Esophagus muscularis mucosa (tissue), 3 donors: ENCODE data around the gene AFAP1L1.

ENCODE experiments used
- EP300 ChIP-seq: sonication (generic); formaldehyde crosslinking; IDR thresholded peaks from one replicate; pipeline ENCODE4 v1.6.1; 2017; ENCODE audit warnings: antibody characterized with exemption
- POLR2A ChIP-seq: fragments of 450-650 bp; IDR thresholded peaks from one replicate; pipeline ENCODE4 v1.6.1; 2017; ENCODE audit warnings: antibody characterized with exemption, moderate library complexity, mild to moderate bottlenecking, low read depth
- POLR2AphosphoS5 ChIP-seq, 2 donors: sonication (generic); formaldehyde crosslinking; IDR thresholded peaks; one replicate each; pipeline ENCODE4 v1.6.1; 2017; ENCODE audit warnings: antibody characterized with exemption in 2 of 2

DNA sequence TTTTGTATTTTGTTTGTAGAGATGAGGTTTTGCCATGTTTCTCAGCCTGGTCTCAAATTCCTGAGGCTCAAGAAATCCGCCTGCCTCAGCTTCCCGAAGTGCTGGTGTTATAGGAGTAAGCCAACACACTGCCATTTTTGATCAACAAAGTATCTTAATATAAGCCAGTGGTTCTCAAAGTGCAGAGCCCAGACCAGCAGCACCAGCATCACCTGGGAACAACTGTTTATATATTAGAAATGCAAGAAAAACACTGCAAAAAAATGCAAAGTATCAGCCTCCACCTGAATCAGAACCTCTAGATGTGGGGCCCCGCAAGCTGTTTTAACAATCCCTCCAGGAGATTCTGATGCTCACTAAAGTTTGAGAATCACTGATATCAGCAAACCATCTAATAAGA lies 101.3 kb downstream of the AFAP1L1 start:
- TF ChIP-seq EP300 (no peak), POLR2A (no peak), POLR2AphosphoS5 (IDR thresholded peaks at IDR 0.05) (no peak)
